Activated CD8-positive, alpha-beta memory T cell treated with anti-CD3 and anti-CD28 coated beads, Interleukin-2, amount 50 U/mL, for 48 hours (primary cell): ENCODE results near the gene TACC2.

Experiments
- DNase-seq: peaks from one replicate; pipeline ENCODE4 v3.0.0-alpha.2; 2020

The TACC2 gene

GRCh38 chr10:122154031-122154544 is 165.1 kb downstream of the TACC2 start:
- DNase-seq = no peak

GRCh38 chr10:122154545-122155366 is 165.8 kb downstream of the TACC2 start:
- no peak for DNase-seq

- DNase-seq = no peak
Measured at GRCh38 chr10:122157451-122157850, 168.5 kb downstream of the TACC2 start.

DNA sequence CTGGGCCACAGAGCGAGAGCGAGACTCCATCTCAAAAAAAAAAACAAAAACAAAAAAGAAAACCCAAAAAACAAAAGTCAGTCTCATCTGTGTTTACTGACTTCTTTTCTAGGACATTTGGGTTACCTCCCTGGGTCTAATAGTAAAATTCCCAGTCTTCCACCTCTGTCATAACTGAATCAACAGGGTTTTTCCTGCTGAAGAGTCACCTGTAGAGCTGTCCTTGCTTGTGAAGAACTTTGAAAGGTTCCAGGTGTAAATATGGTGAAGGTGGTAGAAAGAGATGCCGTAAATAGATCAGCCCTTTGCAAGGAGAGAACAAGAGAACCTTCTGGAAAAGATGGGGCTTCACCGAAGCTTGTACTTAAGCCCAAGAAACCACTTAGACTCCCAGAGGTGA is 169.4 kb downstream of the TACC2 start:
- no peak for DNase-seq

DNA sequence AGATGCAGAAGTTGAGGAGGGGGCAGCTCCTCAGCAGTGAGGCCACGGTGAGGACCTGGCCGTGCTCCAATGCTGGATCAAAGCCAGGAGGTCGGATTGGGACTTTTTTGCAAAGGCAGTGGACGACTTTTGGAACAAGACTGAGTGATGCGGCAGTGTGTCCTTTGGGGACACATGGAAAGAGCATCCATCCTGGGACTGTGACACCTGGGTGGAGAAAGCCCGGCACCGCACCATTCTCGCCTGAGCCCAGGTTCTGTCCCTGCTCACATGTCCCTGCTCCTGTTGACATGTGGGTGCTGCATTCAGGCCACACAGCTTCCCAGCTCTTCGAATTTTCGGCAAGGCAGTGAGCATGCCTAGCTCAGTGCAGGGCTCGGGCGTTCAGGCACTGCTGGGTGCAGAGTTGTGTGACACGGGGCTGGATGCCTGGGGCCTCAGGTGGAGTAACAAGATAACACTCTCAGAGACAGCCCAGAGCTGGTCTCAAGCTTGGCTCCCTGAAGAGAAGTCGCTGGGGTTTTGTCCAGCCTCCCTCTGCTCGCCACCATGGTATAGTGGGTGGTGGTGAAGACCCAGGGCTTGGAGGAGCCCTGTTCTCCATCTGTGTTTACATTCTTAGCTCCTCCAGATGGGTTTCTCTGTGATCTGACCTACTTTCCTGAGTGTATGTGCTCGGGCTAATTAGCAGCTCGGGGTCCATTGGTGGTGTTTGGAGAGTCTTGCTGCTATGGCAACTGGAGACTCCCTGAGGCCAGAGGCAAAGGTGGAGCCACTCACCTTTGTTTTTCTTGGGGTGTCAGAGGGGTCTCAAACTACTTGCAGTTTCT is 170.4 kb downstream of the TACC2 start:
- DNase-seq = no peak

- no peak for DNase-seq
Measured at GRCh38 chr10:122161795-122162194, 172.8 kb downstream of the TACC2 start.

- DNase-seq = no peak
Measured at GRCh38 chr10:122162671-122163173, 173.8 kb downstream of the TACC2 start.

DNA sequence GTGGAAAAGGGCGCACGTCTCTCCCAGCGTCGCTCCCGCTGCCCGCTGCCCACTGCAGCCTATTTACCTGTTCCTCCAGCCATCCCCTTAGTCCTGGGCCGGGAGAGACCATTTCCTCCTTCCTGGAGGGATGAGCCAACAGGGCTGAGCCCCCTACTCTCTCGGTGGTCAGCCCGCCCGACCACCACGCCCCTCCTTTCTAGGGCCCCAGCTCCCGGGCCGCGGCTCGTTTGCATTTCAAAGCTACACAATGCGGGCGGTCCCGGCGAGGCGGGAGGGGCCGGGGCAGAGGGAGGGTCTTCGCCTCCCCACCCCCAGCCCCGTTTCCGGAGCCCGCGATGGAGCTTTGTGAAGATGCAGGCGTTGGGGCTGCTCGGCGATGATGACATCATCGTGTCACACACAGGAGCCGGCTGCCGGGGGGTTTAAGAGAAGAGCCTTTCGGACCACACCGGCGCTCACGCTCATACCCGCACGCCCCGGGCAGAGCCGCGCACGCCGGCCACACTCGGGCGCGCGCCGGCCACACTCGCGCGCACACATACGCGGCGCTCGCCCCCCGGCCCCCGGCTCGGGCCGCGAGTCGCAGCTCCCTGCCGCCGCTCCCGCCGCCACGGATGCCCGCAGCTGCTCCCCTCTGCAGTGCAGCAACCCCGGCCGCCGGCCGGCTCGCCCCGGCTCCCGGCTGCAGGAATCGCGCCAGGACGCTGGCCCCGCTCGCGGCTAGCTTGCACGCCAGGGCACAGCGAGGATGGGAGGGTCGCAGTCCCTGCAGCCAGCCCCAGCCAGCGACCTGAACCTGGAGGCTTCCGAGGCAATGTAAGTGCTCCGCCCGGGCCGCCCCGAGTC is 174.4 kb downstream of the TACC2 start:
- peak; percentile 51 for DNase-seq

DNA sequence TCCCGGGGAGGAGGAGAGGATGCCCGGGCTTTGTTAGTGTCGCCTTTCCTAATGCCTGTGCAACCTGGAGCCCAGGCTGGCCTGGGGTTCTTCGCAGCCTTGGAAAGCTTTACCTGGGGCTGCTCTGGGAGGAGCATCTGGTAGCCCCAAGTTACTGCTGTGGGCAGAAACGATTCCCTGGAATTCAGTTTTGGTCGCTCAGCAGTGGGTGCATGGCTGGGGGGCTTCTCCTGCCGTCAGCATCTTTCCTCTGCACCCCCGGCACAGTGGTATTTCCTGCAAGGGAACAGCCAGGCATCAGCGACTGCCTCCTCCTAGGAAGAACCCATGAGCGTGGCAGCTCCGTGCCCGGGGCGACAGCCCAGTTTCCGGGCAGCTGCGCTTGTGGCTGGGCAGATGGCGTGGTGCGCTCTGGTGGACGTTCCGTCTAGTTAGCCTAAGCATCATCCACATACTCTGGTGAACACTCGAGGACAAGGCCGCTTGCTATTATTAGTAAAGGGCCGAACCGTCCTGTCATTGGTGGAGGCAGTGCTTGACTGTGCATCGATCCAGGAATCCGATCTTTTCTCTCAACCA is 175.1 kb downstream of the TACC2 start:
- DNase-seq = no peak

DNA sequence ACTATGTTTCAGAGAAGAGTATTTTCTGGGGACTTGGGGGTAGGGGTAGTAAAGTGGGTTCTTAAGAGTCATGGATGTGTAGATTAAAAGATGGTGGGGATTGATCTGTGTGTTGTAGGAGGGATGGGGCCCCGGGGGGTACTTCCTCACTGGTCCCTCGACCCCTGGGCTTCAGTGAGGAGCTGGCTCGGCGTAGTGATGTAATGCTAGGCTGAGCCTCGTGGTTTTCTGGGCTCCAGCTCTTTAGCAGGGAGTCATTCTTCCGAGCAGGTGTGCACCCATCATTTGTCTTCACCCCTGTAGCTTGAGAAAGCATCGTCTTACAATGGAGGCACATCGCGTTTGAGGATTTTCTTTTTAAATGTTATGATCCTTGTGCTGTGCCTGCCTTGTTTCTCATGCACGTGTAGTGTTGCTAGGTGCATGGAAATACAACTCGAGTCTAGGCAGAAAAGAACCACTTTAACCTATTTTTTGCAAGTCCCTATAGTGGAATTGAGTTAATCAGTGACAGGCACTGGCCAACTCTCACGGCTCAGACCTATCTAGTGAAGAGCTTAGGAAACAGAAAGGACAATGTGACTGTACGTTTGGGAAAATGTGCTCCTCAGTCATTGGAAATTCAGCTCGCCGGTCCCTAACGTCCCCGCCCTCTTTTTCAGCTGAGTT is 176.0 kb downstream of the TACC2 start:
- DNase-seq = no peak

DNA sequence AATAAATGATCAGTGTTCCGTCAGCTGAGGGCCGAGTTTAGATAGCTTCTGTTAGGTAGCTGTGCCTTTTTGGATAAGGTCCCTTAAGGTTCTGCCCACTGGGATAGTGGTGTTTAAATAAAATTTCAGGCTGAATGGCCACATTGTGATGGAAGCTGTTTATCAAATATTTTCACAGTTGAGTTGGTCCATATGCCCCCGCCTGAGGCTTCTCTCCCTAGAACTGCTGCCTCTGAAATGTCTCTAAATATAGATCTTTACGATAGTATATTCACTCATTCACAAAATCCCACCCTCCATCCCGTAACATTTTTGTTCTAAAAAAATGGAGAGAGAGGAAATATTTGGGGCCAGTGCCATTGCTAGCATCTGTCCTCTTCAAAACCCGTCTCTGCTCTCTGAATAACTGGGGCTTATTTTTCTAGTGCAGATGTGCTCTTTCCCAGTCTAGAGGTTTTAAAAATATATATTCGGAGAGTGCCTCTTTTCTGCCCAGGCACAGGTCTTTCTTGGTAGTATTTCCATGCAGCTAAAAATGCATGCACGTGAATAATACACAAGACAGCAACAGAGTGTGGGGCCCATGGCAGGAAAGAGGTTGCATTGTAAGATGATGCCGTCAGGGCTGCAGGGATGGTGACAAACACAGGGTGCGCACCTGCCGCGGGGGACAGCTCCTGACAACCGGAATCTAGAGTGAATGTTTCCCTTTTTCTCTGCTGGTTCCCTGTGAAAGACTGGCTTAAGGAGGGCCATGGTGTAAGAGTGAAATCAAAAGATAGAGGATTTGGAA is 176.7 kb downstream of the TACC2 start:
- DNase-seq = no peak

- no peak for DNase-seq
Measured at GRCh38 chr10:122168101-122168500, 179.1 kb downstream of the TACC2 start.

DNA sequence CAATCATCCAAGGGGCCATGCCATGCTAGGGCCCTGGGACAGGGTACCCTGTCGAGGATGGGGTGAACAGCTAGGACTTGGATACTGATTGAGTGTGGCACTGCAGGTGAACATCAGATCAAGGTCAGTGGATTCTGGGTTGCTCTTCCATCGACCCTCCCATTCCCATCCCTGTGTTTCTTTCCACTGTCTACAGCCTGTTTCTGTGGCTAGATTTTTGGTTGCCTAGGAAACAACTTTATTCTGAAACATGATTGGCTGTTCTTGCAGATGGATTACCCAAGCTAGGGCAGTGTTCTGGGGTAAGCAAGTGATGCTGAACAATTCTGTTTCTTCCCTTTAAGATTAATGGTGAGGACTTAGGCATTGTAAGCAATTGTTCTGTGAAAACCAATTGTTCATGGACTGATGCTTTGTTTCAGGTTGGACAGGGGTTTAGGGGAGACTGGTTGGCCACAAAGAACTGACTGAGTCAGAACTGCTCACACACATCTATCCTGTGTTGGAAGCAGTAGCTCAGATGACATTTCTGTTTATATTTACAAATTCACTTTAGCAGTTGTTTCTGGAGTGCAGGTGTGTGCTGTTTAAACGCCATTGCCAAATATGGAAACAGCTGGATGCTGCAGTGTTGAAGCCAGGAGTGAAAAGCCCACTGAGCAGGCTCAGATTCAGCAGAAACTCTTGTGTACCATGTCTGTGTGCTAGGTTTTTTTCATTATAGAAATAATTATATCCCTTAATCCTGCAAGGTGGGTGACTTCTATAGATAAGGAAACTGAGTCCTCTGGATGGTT is 179.8 kb downstream of the TACC2 start:
- no peak for DNase-seq

DNA sequence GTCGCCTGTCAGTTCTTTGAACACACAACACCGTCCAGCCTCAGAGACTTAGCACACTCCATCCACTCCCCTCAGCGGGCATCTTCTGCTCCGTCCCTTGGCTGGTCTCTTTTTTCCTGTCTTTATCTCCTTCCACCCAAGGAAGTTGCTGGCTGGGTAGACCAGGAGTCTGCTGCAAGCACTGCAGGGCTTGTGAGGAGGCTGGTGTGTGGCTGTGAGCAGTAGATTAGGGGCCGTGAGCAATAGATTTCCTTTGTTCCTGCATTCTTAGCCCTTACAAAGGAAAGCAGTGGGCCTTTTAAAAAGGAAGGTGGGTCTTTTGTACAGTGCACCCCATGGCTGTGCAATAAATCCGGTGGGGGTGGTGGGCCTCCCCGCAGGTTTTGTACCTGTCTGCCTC is 181.8 kb downstream of the TACC2 start:
- no peak for DNase-seq

DNA sequence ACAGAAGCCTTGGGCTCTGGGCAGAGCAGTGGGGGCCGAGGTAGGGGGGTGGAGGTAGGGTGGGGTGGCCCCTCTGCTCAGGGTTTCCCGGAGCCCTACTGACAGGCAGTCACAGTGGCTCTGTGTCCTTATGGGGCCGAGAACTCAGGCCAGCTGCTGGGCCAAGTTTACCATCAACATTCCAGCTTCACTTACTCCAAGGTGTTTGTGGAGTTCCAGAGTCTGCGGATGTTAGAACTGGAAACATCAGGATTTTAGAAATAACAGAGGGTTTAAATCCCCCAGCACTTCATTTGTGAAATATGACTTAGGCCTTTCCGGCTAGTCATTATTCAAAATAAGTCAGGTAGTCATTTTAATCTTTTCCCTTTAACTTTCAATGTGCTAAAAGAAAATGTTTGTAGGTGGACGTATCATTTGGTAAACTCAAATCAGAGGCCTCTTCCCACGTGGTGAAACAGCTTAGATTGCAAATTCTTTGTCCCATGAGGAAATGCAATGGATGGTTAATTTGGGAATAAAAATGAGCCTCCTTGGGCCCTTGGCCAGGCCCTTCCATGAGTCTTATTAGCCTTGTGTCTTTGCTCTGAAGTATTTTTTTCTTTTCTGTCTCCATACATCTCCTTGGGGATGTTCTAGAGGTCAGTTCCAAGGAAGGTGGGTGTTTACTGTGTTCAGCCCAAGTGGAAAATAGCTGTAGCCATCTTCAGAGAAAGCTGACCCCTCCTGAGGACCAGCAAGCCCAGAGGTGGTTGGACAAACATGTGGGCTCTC is 182.5 kb downstream of the TACC2 start:
- DNase-seq = no peak

GRCh38 chr10:122172361-122173008 is 183.5 kb downstream of the TACC2 start:
- DNase-seq = no peak

GRCh38 chr10:122173337-122173736 is 184.4 kb downstream of the TACC2 start:
- DNase-seq = no peak

DNA sequence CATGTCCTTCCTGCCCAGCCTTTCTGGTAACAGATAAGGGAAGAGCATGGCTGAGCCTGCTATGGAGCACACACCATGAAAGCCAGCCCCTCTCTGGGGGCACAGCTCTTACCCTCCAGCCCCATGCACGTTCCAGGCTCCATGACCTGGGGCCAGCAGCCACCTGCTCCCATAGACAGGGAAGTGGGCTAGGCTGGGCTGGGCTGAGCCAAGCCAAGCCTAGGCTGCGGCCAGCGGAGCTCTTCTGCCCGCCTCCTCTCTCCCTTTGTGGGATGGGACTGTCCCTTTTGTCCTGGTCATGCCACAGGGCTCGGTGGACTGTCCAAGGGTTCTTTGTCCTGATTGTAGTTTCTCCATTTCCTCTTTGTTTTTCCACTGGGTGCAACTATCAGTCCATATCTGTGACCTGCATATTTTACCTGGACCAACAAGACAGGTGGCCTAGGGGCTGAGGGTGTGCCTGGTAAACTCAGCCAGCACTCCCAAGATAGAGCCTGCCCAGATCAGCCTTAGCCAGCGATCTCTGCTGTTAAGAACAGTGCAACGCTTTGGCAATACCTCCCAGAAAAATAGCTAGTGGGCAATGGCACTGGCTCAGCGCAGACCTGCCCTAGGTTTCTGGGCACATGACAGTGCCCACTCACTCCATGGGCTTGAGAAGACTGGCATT is 184.9 kb downstream of the TACC2 start:
- DNase-seq = no peak
